WTC11 (cell line): ENCODE data around the gene STOM. TPM values are rescaled to one million over a fixed set of nuclear protein-coding genes. Genes with fewer than 3 reads are reported as not detected.

Source experiments
- ATAC-seq: fragments of 200-7000 bp; cut with Tn5 transposase; 2 replicates; pipeline ENCODE4 v1.10.0; 2021; ENCODE audit warnings: mild to moderate bottlenecking, moderate library complexity
- CTCF ChIA-PET: fragments of 300-600 bp; sonication (Branson Sonifier 250); formaldehyde crosslinking; loops from one replicate; lab custom pipeline; 2021; ENCODE audit warnings: antibody characterized with exemption; lab: Charles Lee
- POLR2A ChIA-PET: fragments of 350-600 bp; sonication (Branson Sonifier 250); formaldehyde crosslinking; loops from one replicate; lab custom pipeline; 2021; ENCODE audit warnings: antibody characterized with exemption; lab: Charles Lee
- DNase-seq: peaks from one replicate; pipeline ENCODE4 v3.0.0; 2021; ENCODE audit warnings: low spot score
- H3K27ac Mint-ChIP-seq: 2 replicates; pipeline ENCODE4 v1.8.0; 2021; ENCODE audit warnings: mixed read lengths
- H3K27me3 Mint-ChIP-seq: 2 replicates; pipeline ENCODE4 v1.8.0; 2021; ENCODE audit warnings: low read depth, mild to moderate bottlenecking, moderate library complexity, mixed read lengths
- H3K36me3 Mint-ChIP-seq: 2 replicates; pipeline ENCODE4 v1.8.0; 2021; ENCODE audit warnings: mixed read lengths
- H3K4me1 Mint-ChIP-seq: 2 replicates; pipeline ENCODE4 v1.8.0; 2022; ENCODE audit warnings: mixed read lengths
- H3K4me3 Mint-ChIP-seq: 2 replicates; pipeline ENCODE4 v1.8.0; 2021; ENCODE audit warnings: mild to moderate bottlenecking, moderate library complexity, mixed read lengths
- H3K9me3 Mint-ChIP-seq: 2 replicates; pipeline ENCODE4 v1.8.0; 2021; ENCODE audit warnings: mixed read lengths
- ATF1 ChIP-seq: sonication (generic); formaldehyde crosslinking; IDR thresholded peaks from 2 replicates; pipeline ENCODE4 v1.8.1; 2023; ENCODE audit warnings: mild to moderate bottlenecking, moderate library complexity, missing genetic modification reagents
- E2F1 ChIP-seq: sonication (generic); formaldehyde crosslinking; IDR thresholded peaks from 2 replicates; pipeline ENCODE4 v1.8.0; 2022; ENCODE audit warnings: mild to moderate bottlenecking, missing genetic modification reagents
- ERG ChIP-seq: fragments of 250-450 bp; sonication (Bioruptor Pico); IDR thresholded peaks from 2 replicates; pipeline ENCODE4 v1.8.0; 2021; ENCODE audit warnings: mild to moderate bottlenecking
- FOXP4 ChIP-seq: sonication (generic); formaldehyde crosslinking; IDR thresholded peaks from 2 replicates; pipeline ENCODE4 v1.8.0; 2022; ENCODE audit warnings: mild to moderate bottlenecking, missing genetic modification reagents
- GRHL2 ChIP-seq: fragments of 250-450 bp; sonication (Bioruptor Pico); IDR thresholded peaks from 2 replicates; pipeline ENCODE4 v1.8.0; 2022; ENCODE audit warnings: mild to moderate bottlenecking, moderate library complexity; ENCODE audit not compliant: insufficient replicate concordance, severe bottlenecking
- HMGA2 ChIP-seq: fragments of 250-450 bp; sonication (Bioruptor Pico); IDR thresholded peaks from 2 replicates; pipeline ENCODE4 v1.4.0; 2021; ENCODE audit warnings: mild to moderate bottlenecking, moderate library complexity
- TEAD1 ChIP-seq: sonication (generic); formaldehyde crosslinking; IDR thresholded peaks from 2 replicates; pipeline ENCODE4 v1.8.0; 2022; ENCODE audit warnings: mild to moderate bottlenecking, missing genetic modification reagents
- ZNF121 ChIP-seq: sonication (generic); formaldehyde crosslinking; IDR thresholded peaks from 2 replicates; pipeline ENCODE4 v1.8.0; 2023; ENCODE audit warnings: missing genetic modification reagents
- ZNF138 ChIP-seq: sonication (generic); formaldehyde crosslinking; conservative IDR thresholded peaks from 2 replicates; pipeline ENCODE4 v1.8.1; 2022; ENCODE audit warnings: mild to moderate bottlenecking, moderate library complexity, missing genetic modification reagents
- ZNF416 ChIP-seq: fragments of 250-450 bp; sonication (Bioruptor Pico); IDR thresholded peaks from 2 replicates; pipeline ENCODE4 v1.9.0; 2021; ENCODE audit warnings: mild to moderate bottlenecking, inconsistent platforms
- ZNF512 ChIP-seq: sonication (generic); formaldehyde crosslinking; IDR thresholded peaks from 2 replicates; pipeline ENCODE4 v1.8.1; 2022; ENCODE audit warnings: missing genetic modification reagents, borderline replicate concordance
- total RNA-seq: library from RNA; stranded (reverse); gene quantifications from 3 replicates; pipeline ENCODE4 v1.2.3, GENCODE V29; 2021
- TF ChIP-seq, protein P1 (sequence below): sonication (generic); formaldehyde crosslinking; IDR thresholded peaks from 2 replicates; pipeline ENCODE4 v1.8.0; 2022; ENCODE audit warnings: mild to moderate bottlenecking, missing genetic modification reagents
- TF ChIP-seq, protein P2 (sequence below): sonication (generic); formaldehyde crosslinking; IDR thresholded peaks from 2 replicates; pipeline ENCODE4 v1.8.1; 2022; ENCODE audit warnings: mild to moderate bottlenecking, missing genetic modification reagents, moderate library complexity, borderline replicate concordance
- TF ChIP-seq, protein P3 (sequence below): fragments of 250-450 bp; sonication (Bioruptor Pico); IDR thresholded peaks from 2 replicates; pipeline ENCODE4 v2.1.2; 2022; ENCODE audit warnings: mild to moderate bottlenecking, moderate library complexity
- TF ChIP-seq, protein P4 (sequence below): sonication (generic); formaldehyde crosslinking; IDR thresholded peaks from 2 replicates; pipeline ENCODE4 v1.8.1; 2023; ENCODE audit warnings: mild to moderate bottlenecking, missing genetic modification reagents
- TF ChIP-seq, protein P5 (sequence below): sonication (generic); formaldehyde crosslinking; IDR thresholded peaks from 2 replicates; pipeline ENCODE4 v1.8.1; 2023; ENCODE audit warnings: mild to moderate bottlenecking, missing genetic modification reagents, moderate library complexity

STOM gene
- total RNA-seq, 1 experiment from 2014 or later = 32.9 TPM

DNA sequence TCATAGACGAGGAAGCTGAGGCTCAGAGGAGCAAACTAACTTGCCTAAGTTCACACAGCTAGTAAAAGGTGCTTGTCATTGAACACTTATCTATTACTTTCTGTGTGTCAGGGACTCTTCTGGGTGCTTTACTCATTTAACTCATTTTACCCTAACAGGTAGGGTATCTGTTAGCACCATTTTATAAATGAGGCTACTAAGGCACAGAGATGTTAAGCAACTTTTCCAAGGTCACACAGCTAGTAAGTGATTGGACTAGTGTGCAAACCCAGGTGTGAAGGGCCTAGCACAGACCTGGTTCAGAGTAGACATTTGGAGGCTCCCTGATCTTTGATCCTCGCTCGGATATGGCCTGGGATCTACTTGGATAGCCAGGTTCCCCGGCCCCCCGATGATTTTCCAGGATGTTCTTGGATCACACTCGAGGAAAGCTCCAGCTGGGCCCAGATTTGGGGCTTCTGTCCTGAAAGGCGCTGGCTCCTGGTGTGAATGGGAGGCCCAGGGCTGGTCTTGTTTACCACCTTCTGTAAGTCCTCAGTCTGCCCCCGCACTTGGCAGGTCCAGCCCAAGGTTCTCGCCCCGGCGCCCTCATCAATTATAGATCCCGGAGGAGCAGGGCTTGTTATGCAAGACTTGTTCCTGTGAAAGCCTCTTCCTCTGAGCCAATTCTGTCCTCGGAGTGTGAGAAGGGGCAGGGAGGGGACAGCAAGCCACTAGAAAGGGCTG, 64.6 kb downstream of the STOM start:
- H3K27ac Mint-ChIP-seq = no peak overlapping the region
- DNase-seq (no peak), ATAC-seq (no peak)
- no peak overlapping the region for H3K4me3 Mint-ChIP-seq
- POLR2A ChIA-PET = no interaction called here
- peaks cover 6% of the 10 kb centered on the region; the same call in 1 of the 2 replicates for H3K36me3 Mint-ChIP-seq
- CTCF ChIA-PET = interaction anchor here (1.6 to 3.3 kb wide), 3 partner anchors 15 to 27 kb away, joined by 4 to 20 read pairs (median 10); no protein-coding TSS in a partner anchor
- H3K9me3 Mint-ChIP-seq = peaks cover 7% of the 10 kb centered on the region
- peaks cover 3% of the 10 kb centered on the region for H3K4me1 Mint-ChIP-seq
- no peak for TF ChIP-seq ATF1 (CRISPR knock-in tag)
- TF ChIP-seq GRHL2 (CRISPR knock-in tag) = no peak
- TF ChIP-seq TEAD1 (CRISPR knock-in tag) = no peak
- TF ChIP-seq, protein P1, sequence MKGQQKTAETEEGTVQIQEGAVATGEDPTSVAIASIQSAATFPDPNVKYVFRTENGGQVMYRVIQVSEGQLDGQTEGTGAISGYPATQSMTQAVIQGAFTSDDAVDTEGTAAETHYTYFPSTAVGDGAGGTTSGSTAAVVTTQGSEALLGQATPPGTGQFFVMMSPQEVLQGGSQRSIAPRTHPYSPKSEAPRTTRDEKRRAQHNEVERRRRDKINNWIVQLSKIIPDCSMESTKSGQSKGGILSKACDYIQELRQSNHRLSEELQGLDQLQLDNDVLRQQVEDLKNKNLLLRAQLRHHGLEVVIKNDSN (CRISPR knock-in tag) = no peak
- TF ChIP-seq ERG = no peak
- TF ChIP-seq E2F1 (CRISPR knock-in tag) = no peak
- no peak for TF ChIP-seq ZNF416 (CRISPR knock-in tag)
- no peak for TF ChIP-seq FOXP4
- TF ChIP-seq, protein P2, sequence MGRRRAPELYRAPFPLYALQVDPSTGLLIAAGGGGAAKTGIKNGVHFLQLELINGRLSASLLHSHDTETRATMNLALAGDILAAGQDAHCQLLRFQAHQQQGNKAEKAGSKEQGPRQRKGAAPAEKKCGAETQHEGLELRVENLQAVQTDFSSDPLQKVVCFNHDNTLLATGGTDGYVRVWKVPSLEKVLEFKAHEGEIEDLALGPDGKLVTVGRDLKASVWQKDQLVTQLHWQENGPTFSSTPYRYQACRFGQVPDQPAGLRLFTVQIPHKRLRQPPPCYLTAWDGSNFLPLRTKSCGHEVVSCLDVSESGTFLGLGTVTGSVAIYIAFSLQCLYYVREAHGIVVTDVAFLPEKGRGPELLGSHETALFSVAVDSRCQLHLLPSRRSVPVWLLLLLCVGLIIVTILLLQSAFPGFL (CRISPR knock-in tag) = no peak
- no peak for TF ChIP-seq ZNF121 (CRISPR knock-in tag)
- no peak for TF ChIP-seq ZNF512
- TF ChIP-seq, protein P3, sequence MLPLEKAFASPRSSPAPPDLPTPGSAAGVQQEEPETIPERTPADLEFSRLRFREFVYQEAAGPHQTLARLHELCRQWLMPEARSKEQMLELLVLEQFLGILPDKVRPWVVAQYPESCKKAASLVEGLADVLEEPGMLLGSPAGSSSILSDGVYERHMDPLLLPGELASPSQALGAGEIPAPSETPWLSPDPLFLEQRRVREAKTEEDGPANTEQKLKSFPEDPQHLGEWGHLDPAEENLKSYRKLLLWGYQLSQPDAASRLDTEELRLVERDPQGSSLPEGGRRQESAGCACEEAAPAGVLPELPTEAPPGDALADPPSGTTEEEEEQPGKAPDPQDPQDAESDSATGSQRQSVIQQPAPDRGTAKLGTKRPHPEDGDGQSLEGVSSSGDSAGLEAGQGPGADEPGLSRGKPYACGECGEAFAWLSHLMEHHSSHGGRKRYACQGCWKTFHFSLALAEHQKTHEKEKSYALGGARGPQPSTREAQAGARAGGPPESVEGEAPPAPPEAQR (CRISPR knock-in tag) = no peak
- TF ChIP-seq, protein P4, sequence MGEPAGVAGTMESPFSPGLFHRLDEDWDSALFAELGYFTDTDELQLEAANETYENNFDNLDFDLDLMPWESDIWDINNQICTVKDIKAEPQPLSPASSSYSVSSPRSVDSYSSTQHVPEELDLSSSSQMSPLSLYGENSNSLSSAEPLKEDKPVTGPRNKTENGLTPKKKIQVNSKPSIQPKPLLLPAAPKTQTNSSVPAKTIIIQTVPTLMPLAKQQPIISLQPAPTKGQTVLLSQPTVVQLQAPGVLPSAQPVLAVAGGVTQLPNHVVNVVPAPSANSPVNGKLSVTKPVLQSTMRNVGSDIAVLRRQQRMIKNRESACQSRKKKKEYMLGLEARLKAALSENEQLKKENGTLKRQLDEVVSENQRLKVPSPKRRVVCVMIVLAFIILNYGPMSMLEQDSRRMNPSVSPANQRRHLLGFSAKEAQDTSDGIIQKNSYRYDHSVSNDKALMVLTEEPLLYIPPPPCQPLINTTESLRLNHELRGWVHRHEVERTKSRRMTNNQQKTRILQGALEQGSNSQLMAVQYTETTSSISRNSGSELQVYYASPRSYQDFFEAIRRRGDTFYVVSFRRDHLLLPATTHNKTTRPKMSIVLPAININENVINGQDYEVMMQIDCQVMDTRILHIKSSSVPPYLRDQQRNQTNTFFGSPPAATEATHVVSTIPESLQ (CRISPR knock-in tag) = no peak
- TF ChIP-seq, protein P5, sequence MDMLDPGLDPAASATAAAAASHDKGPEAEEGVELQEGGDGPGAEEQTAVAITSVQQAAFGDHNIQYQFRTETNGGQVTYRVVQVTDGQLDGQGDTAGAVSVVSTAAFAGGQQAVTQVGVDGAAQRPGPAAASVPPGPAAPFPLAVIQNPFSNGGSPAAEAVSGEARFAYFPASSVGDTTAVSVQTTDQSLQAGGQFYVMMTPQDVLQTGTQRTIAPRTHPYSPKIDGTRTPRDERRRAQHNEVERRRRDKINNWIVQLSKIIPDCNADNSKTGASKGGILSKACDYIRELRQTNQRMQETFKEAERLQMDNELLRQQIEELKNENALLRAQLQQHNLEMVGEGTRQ = no peak
- no peak for TF ChIP-seq HMGA2 (CRISPR knock-in tag)
- no peak for TF ChIP-seq ZNF138 (CRISPR knock-in tag)
- H3K27me3 Mint-ChIP-seq = peaks cover 11% of the 10 kb centered on the region
